Occipital lobe (tissue), 1 donor: Measurements from ENCODE around the gene CES1. TPM values are rescaled to one million over a fixed set of nuclear protein-coding genes. Genes with fewer than 3 reads are reported as not detected.

ENCODE experiments used
- total RNA-seq: library from RNA; depleted of rRNA; stranded (reverse); fragments of >200 nt; gene quantifications from one replicate; pipeline ENCODE4 v1.2.3, GENCODE V29; 2014

Gene CES1
- total RNA-seq, 1 donor from 2014 or later, result 1.9 TPM

Other genes with a start within 250 kb of the CES1 start
- gene SLC6A2, start 177.1 kb downstream of the CES1 start, total RNA-seq, result not detected
- 0.16 TPM for gene CES5A, start 42.3 kb upstream of the CES1 start, total RNA-seq